GM23338 (cell line): ENCODE results near the gene PLRG1. TPM values are rescaled to one million over a fixed set of nuclear protein-coding genes. Genes with fewer than 3 reads are reported as not detected.

Experiments used
- ATAC-seq: fragments of 200-7000 bp; cut with Tn5 transposase; 3 replicates; pipeline ENCODE4 v1.9.1; 2020
- DNase-seq: peaks from one replicate; pipeline ENCODE4 v3.0.0-alpha.2; 2015; ENCODE audit warnings: low spot score
- H2AFZ ChIP-seq: fragments of 200-600 bp; sonication (generic); 2 replicates; pipeline ENCODE4 v1.8.0; 2016; ENCODE audit warnings: antibody characterized with exemption, mild to moderate bottlenecking, moderate library complexity
- H3F3A ChIP-seq: fragments of 200-600 bp; sonication (generic); replicated peaks from 2 replicates; pipeline ENCODE4 v1.8.0; 2017; ENCODE audit warnings: antibody characterized with exemption, mixed run types, low read depth
- H3K27ac ChIP-seq: fragments of 200-600 bp; sonication (generic); 2 replicates; pipeline ENCODE4 v1.6.1; 2016; ENCODE audit warnings: low read depth
- H3K27me3 ChIP-seq: fragments of 200-600 bp; sonication (generic); 2 replicates; pipeline ENCODE4 v1.8.0; 2016; ENCODE audit warnings: mild to moderate bottlenecking, mixed run types, moderate library complexity; ENCODE audit not compliant: insufficient read depth
- H3K36me3 ChIP-seq: fragments of 200-600 bp; sonication (generic); 2 replicates; pipeline ENCODE4 v1.8.0; 2016; ENCODE audit warnings: mild to moderate bottlenecking; ENCODE audit not compliant: insufficient read depth
- H3K4me1 ChIP-seq: fragments of 200-600 bp; sonication (generic); 2 replicates; pipeline ENCODE4 v1.8.0; 2016; ENCODE audit warnings: mild to moderate bottlenecking, moderate library complexity; ENCODE audit not compliant: insufficient read depth
- H3K4me2 ChIP-seq: fragments of 200-600 bp; sonication (generic); 2 replicates; pipeline ENCODE4 v1.7.1; 2017; ENCODE audit warnings: mixed run types
- H3K4me3 ChIP-seq: fragments of 200-600 bp; sonication (generic); 2 replicates; pipeline ENCODE4 v1.6.1; 2016; ENCODE audit warnings: mixed run types
- H3K79me2 ChIP-seq: fragments of 200-600 bp; sonication (generic); replicated peaks from 2 replicates; pipeline ENCODE4 v1.8.0; 2017; ENCODE audit warnings: mild to moderate bottlenecking; ENCODE audit not compliant: insufficient read depth
- H3K9me2 ChIP-seq: fragments of 200-600 bp; sonication (generic); 2 replicates; pipeline ENCODE4 v1.8.0; 2017; ENCODE audit not compliant: insufficient read depth
- H4K20me1 ChIP-seq: fragments of 200-600 bp; sonication (generic); replicated peaks from 2 replicates; pipeline ENCODE4 v1.8.0; 2017; ENCODE audit warnings: mild to moderate bottlenecking; ENCODE audit not compliant: insufficient read depth
- H3K27ac Mint-ChIP-seq: 2 replicates; pipeline ENCODE4 v1.8.0; 2020; ENCODE audit warnings: inconsistent platforms, mild to moderate bottlenecking, moderate library complexity, mixed read lengths
- H3K27me3 Mint-ChIP-seq: 3 replicates; pipeline ENCODE4 v1.8.0; 2022; ENCODE audit warnings: low read depth, mild to moderate bottlenecking, moderate library complexity, mixed read lengths, inconsistent platforms; ENCODE audit not compliant: insufficient read depth, poor library complexity
- H3K36me3 Mint-ChIP-seq: 3 replicates; pipeline ENCODE4 v1.8.0; 2021; ENCODE audit warnings: low read depth, mild to moderate bottlenecking, inconsistent platforms, moderate library complexity, mixed read lengths
- H3K4me1 Mint-ChIP-seq: 3 replicates; pipeline ENCODE4 v1.8.0; 2020; ENCODE audit warnings: mild to moderate bottlenecking, inconsistent platforms, mixed read lengths
- H3K4me3 Mint-ChIP-seq: 3 replicates; pipeline ENCODE4 v1.8.0; 2021; ENCODE audit warnings: moderate library complexity, mild to moderate bottlenecking, inconsistent platforms, mixed read lengths
- H3K9me3 Mint-ChIP-seq: 3 replicates; pipeline ENCODE4 v1.8.0; 2020; ENCODE audit warnings: moderate library complexity, mild to moderate bottlenecking, inconsistent platforms, mixed read lengths
- CREB1 ChIP-seq: fragments of 250-450 bp; sonication (Bioruptor Pico); IDR thresholded peaks from 2 replicates; pipeline ENCODE4 v1.5.0; 2020; ENCODE audit warnings: low read depth, mild to moderate bottlenecking, moderate library complexity
- EZH2 ChIP-seq: fragments of 200-600 bp; sonication (generic); IDR thresholded peaks from one replicate; pipeline ENCODE4 v1.8.0; 2017; ENCODE audit warnings: antibody characterized with exemption, mild to moderate bottlenecking, low read depth; ENCODE audit not compliant: unreplicated experiment
- EZH2phosphoT487 ChIP-seq: fragments of 200-600 bp; sonication (generic); IDR thresholded peaks from one replicate; pipeline ENCODE4 v1.8.1; 2018; ENCODE audit warnings: antibody characterized with exemption; ENCODE audit not compliant: unreplicated experiment
- JUNB ChIP-seq: IDR thresholded peaks from one replicate; pipeline ENCODE4 v1.6.1; 2016; ENCODE audit warnings: antibody characterized with exemption; ENCODE audit not compliant: unreplicated experiment
- NANOG ChIP-seq: IDR thresholded peaks from 2 replicates; pipeline ENCODE4 v1.6.1; 2016; ENCODE audit warnings: antibody characterized with exemption, borderline replicate concordance
- POLR2AphosphoS5 ChIP-seq: IDR thresholded peaks from 2 replicates; pipeline ENCODE4 v1.6.1; 2016; ENCODE audit warnings: antibody characterized with exemption, low read depth
- STAT1 ChIP-seq: IDR thresholded peaks from one replicate; pipeline ENCODE4 v1.6.1; 2016; ENCODE audit warnings: antibody characterized with exemption; ENCODE audit not compliant: unreplicated experiment
- ZNF114 ChIP-seq: fragments of 250-450 bp; sonication (Bioruptor Pico); IDR thresholded peaks from 2 replicates; pipeline ENCODE4 v1.5.0; 2020; ENCODE audit warnings: mild to moderate bottlenecking, moderate library complexity
- ZNF331 ChIP-seq: fragments of 250-450 bp; sonication (Bioruptor Pico); IDR thresholded peaks from 2 replicates; pipeline ENCODE4 v1.5.0; 2020; ENCODE audit warnings: low read depth, mild to moderate bottlenecking, moderate library complexity
- polyA plus RNA-seq: library from polyadenylated mRNA; unstranded; fragments of >200 nt; fragmentation: Nextera tagmentation; extraction: Ambion mirVana; gene quantifications from 2 replicates; pipeline ENCODE4 v1.2.1, GENCODE V29; 2016
- total RNA-seq: library from RNA; depleted of rRNA; stranded (reverse); fragments of >200 nt; shearing (Covaris generic); gene quantifications from 2 replicates; pipeline ENCODE4 v1.2.3, GENCODE V29; 2014
- TF ChIP-seq, protein P1 (sequence below): IDR thresholded peaks from 2 replicates; pipeline ENCODE4 v1.6.1; 2016; ENCODE audit warnings: antibody characterized with exemption
- TF ChIP-seq, protein P2 (sequence below), 2 experiments: fragments of 200-600 bp in 1 of 2; sonication (generic) in 1 of 2; conservative IDR thresholded peaks; 2 replicates each; pipeline versions ENCODE4 v1.5.1 to v1.6.1; 2016 to 2017; ENCODE audit warnings: antibody characterized with exemption in 2 of 2, low read depth in 2 of 2, mild to moderate bottlenecking in 2 of 2, moderate library complexity in 1 of 2
- TF ChIP-seq, protein P3 (sequence below): fragments of 250-450 bp; sonication (Bioruptor Pico); IDR thresholded peaks from 2 replicates; pipeline ENCODE4 v1.5.0; 2020; ENCODE audit warnings: mild to moderate bottlenecking, moderate library complexity
- TF ChIP-seq, protein P4 (sequence below): IDR thresholded peaks from one replicate; pipeline ENCODE4 v1.6.1; 2018; ENCODE audit warnings: antibody characterized with exemption; ENCODE audit not compliant: unreplicated experiment

The PLRG1 gene
- total and polyA plus RNA-seq, 2 experiments from 2014 or later: 77.3 to 82.7 TPM

DNA sequence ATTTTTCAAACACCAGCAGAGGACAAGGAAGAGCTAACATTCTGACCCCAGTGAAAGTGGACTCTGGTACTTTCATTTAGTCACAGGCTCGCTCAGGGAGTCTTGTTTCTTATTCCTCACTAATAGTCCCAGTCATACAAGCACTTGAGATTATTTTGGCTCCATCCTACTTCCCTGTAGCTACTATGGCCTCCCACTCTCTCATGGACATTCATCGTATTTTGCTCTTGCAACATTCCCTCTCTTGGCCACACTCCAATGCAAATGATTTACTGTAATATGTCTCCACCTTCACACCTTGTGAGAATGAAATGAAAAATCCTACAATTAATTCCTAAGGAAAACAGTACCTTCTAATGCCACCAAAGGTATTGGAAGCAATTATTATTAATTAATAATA lies 21.3 kb downstream of the PLRG1 start:
- TF ChIP-seq, protein P1, sequence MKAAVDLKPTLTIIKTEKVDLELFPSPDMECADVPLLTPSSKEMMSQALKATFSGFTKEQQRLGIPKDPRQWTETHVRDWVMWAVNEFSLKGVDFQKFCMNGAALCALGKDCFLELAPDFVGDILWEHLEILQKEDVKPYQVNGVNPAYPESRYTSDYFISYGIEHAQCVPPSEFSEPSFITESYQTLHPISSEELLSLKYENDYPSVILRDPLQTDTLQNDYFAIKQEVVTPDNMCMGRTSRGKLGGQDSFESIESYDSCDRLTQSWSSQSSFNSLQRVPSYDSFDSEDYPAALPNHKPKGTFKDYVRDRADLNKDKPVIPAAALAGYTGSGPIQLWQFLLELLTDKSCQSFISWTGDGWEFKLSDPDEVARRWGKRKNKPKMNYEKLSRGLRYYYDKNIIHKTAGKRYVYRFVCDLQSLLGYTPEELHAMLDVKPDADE: no peak
- TF ChIP-seq POLR2AphosphoS5: no peak
- TF ChIP-seq JUNB: no peak
- no peak for TF ChIP-seq EZH2
- no peak for TF ChIP-seq CREB1
- TF ChIP-seq, protein P2, sequence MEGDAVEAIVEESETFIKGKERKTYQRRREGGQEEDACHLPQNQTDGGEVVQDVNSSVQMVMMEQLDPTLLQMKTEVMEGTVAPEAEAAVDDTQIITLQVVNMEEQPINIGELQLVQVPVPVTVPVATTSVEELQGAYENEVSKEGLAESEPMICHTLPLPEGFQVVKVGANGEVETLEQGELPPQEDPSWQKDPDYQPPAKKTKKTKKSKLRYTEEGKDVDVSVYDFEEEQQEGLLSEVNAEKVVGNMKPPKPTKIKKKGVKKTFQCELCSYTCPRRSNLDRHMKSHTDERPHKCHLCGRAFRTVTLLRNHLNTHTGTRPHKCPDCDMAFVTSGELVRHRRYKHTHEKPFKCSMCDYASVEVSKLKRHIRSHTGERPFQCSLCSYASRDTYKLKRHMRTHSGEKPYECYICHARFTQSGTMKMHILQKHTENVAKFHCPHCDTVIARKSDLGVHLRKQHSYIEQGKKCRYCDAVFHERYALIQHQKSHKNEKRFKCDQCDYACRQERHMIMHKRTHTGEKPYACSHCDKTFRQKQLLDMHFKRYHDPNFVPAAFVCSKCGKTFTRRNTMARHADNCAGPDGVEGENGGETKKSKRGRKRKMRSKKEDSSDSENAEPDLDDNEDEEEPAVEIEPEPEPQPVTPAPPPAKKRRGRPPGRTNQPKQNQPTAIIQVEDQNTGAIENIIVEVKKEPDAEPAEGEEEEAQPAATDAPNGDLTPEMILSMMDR (conservative IDR thresholded peaks at IDR 0.05; ENCODE audit: low read depth in 2 of 2): no peak
- no peak for TF ChIP-seq NANOG
- TF ChIP-seq ZNF114 (CRISPR knock-in tag): no peak
- no peak for TF ChIP-seq EZH2phosphoT487
- no peak for TF ChIP-seq ZNF331
- no peak for TF ChIP-seq STAT1
- TF ChIP-seq, protein P3, sequence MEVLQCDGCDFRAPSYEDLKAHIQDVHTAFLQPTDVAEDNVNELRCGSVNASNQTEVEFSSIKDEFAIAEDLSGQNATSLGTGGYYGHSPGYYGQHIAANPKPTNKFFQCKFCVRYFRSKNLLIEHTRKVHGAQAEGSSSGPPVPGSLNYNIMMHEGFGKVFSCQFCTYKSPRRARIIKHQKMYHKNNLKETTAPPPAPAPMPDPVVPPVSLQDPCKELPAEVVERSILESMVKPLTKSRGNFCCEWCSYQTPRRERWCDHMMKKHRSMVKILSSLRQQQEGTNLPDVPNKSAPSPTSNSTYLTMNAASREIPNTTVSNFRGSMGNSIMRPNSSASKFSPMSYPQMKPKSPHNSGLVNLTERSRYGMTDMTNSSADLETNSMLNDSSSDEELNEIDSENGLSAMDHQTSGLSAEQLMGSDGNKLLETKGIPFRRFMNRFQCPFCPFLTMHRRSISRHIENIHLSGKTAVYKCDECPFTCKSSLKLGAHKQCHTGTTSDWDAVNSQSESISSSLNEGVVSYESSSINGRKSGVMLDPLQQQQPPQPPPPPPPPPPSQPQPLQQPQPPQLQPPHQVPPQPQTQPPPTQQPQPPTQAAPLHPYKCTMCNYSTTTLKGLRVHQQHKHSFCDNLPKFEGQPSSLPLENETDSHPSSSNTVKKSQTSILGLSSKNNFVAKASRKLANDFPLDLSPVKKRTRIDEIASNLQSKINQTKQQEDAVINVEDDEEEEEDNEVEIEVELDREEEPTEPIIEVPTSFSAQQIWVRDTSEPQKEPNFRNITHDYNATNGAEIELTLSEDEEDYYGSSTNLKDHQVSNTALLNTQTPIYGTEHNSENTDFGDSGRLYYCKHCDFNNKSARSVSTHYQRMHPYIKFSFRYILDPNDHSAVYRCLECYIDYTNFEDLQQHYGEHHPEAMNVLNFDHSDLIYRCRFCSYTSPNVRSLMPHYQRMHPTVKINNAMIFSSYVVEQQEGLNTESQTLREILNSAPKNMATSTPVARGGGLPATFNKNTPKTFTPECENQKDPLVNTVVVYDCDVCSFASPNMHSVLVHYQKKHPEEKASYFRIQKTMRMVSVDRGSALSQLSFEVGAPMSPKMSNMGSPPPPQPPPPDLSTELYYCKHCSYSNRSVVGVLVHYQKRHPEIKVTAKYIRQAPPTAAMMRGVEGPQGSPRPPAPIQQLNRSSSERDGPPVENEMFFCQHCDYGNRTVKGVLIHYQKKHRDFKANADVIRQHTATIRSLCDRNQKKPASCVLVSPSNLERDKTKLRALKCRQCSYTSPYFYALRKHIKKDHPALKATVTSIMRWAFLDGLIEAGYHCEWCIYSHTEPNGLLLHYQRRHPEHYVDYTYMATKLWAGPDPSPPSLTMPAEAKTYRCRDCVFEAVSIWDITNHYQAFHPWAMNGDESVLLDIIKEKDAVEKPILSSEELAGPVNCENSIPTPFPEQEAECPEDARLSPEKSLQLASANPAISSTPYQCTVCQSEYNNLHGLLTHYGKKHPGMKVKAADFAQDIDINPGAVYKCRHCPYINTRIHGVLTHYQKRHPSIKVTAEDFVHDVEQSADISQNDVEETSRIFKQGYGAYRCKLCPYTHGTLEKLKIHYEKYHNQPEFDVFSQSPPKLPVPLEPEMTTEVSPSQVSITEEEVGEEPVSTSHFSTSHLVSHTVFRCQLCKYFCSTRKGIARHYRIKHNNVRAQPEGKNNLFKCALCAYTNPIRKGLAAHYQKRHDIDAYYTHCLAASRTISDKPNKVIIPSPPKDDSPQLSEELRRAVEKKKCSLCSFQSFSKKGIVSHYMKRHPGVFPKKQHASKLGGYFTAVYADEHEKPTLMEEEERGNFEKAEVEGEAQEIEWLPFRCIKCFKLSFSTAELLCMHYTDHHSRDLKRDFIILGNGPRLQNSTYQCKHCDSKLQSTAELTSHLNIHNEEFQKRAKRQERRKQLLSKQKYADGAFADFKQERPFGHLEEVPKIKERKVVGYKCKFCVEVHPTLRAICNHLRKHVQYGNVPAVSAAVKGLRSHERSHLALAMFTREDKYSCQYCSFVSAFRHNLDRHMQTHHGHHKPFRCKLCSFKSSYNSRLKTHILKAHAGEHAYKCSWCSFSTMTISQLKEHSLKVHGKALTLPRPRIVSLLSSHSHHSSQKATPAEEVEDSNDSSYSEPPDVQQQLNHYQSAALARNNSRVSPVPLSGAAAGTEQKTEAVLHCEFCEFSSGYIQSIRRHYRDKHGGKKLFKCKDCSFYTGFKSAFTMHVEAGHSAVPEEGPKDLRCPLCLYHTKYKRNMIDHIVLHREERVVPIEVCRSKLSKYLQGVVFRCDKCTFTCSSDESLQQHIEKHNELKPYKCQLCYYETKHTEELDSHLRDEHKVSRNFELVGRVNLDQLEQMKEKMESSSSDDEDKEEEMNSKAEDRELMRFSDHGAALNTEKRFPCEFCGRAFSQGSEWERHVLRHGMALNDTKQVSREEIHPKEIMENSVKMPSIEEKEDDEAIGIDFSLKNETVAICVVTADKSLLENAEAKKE (CRISPR knock-in tag): no peak
- TF ChIP-seq, protein P4, sequence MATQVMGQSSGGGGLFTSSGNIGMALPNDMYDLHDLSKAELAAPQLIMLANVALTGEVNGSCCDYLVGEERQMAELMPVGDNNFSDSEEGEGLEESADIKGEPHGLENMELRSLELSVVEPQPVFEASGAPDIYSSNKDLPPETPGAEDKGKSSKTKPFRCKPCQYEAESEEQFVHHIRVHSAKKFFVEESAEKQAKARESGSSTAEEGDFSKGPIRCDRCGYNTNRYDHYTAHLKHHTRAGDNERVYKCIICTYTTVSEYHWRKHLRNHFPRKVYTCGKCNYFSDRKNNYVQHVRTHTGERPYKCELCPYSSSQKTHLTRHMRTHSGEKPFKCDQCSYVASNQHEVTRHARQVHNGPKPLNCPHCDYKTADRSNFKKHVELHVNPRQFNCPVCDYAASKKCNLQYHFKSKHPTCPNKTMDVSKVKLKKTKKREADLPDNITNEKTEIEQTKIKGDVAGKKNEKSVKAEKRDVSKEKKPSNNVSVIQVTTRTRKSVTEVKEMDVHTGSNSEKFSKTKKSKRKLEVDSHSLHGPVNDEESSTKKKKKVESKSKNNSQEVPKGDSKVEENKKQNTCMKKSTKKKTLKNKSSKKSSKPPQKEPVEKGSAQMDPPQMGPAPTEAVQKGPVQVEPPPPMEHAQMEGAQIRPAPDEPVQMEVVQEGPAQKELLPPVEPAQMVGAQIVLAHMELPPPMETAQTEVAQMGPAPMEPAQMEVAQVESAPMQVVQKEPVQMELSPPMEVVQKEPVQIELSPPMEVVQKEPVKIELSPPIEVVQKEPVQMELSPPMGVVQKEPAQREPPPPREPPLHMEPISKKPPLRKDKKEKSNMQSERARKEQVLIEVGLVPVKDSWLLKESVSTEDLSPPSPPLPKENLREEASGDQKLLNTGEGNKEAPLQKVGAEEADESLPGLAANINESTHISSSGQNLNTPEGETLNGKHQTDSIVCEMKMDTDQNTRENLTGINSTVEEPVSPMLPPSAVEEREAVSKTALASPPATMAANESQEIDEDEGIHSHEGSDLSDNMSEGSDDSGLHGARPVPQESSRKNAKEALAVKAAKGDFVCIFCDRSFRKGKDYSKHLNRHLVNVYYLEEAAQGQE: no peak
- H3K27ac ChIP-seq: no peak overlapping the region
- no peaks in the 10 kb centered on the region for H3K36me3 ChIP-seq
- H3K9me3 Mint-ChIP-seq: no peaks in the 10 kb centered on the region
- H4K20me1 ChIP-seq: no peaks in the 10 kb centered on the region
- peaks cover 13% of the 10 kb centered on the region for H3K4me1 Mint-ChIP-seq
- H3K4me3 Mint-ChIP-seq: no peak overlapping the region
- no peak overlapping the region for H3K4me3 ChIP-seq
- H3K27me3 ChIP-seq: no peaks in the 10 kb centered on the region
- no peak overlapping the region for H2AFZ ChIP-seq
- H3K4me2 ChIP-seq: no peak overlapping the region
- H3K4me1 ChIP-seq: no peaks in the 10 kb centered on the region
- no peaks in the 10 kb centered on the region for H3K36me3 Mint-ChIP-seq
- H3K79me2 ChIP-seq: no peaks in the 10 kb centered on the region
- ATAC-seq: no peak
- no peak for DNase-seq
- no peaks in the 10 kb centered on the region for H3K9me2 ChIP-seq
- no peak overlapping the region for H3K27ac Mint-ChIP-seq
- H3F3A ChIP-seq: no peaks in the 10 kb centered on the region
- H3K27me3 Mint-ChIP-seq: peaks cover 2% of the 10 kb centered on the region
